GM21423 (cell line): ENCODE measurements around the gene GPD1L.
"Not testable (repeated sequence)": the region's sequence is repeated elsewhere in the genome, so short reads cannot be mapped to it uniquely, and the experiment has no call there.

ENCODE experiments used
- ATAC-seq: cut with Tn5 transposase; IDR thresholded peaks from one replicate; pipeline ENCODE4 v1.9.1; 2021; ENCODE audit warnings: mild to moderate bottlenecking, moderate library complexity; ENCODE audit not compliant: unreplicated experiment

The GPD1L gene

GRCh38 chr3:32180141-32180784, 73.8 kb downstream of the GPD1L start:
- ATAC-seq = no peak

GRCh38 chr3:32181365-32181764, 74.9 kb downstream of the GPD1L start:
- no peak for ATAC-seq

GRCh38 chr3:32181796-32182195, 75.4 kb downstream of the GPD1L start:
- no peak for ATAC-seq

GRCh38 chr3:32184187-32184730, 77.8 kb downstream of the GPD1L start:
- no peak for ATAC-seq

GRCh38 chr3:32186097-32186496, 79.7 kb downstream of the GPD1L start:
- no peak for ATAC-seq

- no peak for ATAC-seq
These were observed 80.5 kb downstream of the GPD1L start for GRCh38 chr3:32186876-32187275.

- ATAC-seq = no peak
These were observed 83.3 kb downstream of the GPD1L start for GRCh38 chr3:32189693-32190092.

GRCh38 chr3:32190556-32190955, 84.1 kb downstream of the GPD1L start:
- not testable (repeated sequence) for ATAC-seq

GRCh38 chr3:32193101-32193500, 86.7 kb downstream of the GPD1L start:
- ATAC-seq = no peak

- ATAC-seq = no peak
These were observed 88.2 kb downstream of the GPD1L start for GRCh38 chr3:32194653-32195052.

- ATAC-seq = no peak
These were observed 89.6 kb downstream of the GPD1L start for GRCh38 chr3:32195995-32196540.

GRCh38 chr3:32197991-32198390, 91.6 kb downstream of the GPD1L start:
- no peak for ATAC-seq

- no peak for ATAC-seq
These were observed 92.3 kb downstream of the GPD1L start for GRCh38 chr3:32198714-32199113.

GRCh38 chr3:32200490-32200889, 94.1 kb downstream of the GPD1L start:
- no peak for ATAC-seq

GRCh38 chr3:32200992-32201758, 94.8 kb downstream of the GPD1L start:
- no peak for ATAC-seq

GRCh38 chr3:32202496-32202895, 96.1 kb downstream of the GPD1L start:
- ATAC-seq = no peak

GRCh38 chr3:32203854-32204253, 97.4 kb downstream of the GPD1L start:
- ATAC-seq = no peak

- ATAC-seq = no peak
These were observed 102.0 kb downstream of the GPD1L start for GRCh38 chr3:32208447-32208846.

- no peak for ATAC-seq
These were observed 108.8 kb downstream of the GPD1L start for GRCh38 chr3:32215185-32215584.

GRCh38 chr3:32216172-32216783, 109.9 kb downstream of the GPD1L start:
- no peak for ATAC-seq

- ATAC-seq = no peak
These were observed 110.9 kb downstream of the GPD1L start for GRCh38 chr3:32217339-32217738.
